ENCODE results near the gene ZBTB7C.

The ZBTB7C gene

GRCh38 chr18:48279312-48279711 lies 129.9 kb downstream of the ZBTB7C start:
- no peak for TF ChIP-seq YY1 (IDR thresholded peaks at IDR 0.05; ENCODE audit: insufficient read depth, insufficient read length)
- no peak for TF ChIP-seq ZNF274 (IDR thresholded peaks at IDR 0.05; ENCODE audit: low read depth, low read length)
- no peak for TF ChIP-seq SUZ12 (IDR thresholded peaks at IDR 0.05; ENCODE audit: extremely low read depth, insufficient read depth, insufficient read length)
- Histone ChIP-seq H3K4me1 (ENCODE audit: insufficient read depth, insufficient read length) (no peaks in the 10 kb centered on the region), H3K36me3 (ENCODE audit: insufficient read depth, insufficient read length, low read length) (no peaks in the 10 kb centered on the region), H3K9ac (ENCODE audit: insufficient read length, low read depth) (no peak overlapping the region), H3K27me3 (ENCODE audit: insufficient read depth, insufficient read length) (no peaks in the 10 kb centered on the region), H3K4me3 (ENCODE audit: insufficient read length, low read depth) (no peak overlapping the region), H3K9me3 (ENCODE audit: insufficient read depth, low read length) (no peaks in the 10 kb centered on the region)
- no peak for DNase-seq (ENCODE audit: low read depth, low spot score)

GRCh38 chr18:48278081-48278480 lies 131.1 kb downstream of the ZBTB7C start:
- no peak for DNase-seq (ENCODE audit: low read depth, low spot score)
- Histone ChIP-seq H3K36me3 (ENCODE audit: insufficient read depth, insufficient read length, low read length) (no peaks in the 10 kb centered on the region), H3K9me3 (ENCODE audit: insufficient read depth, low read length) (no peaks in the 10 kb centered on the region), H3K4me1 (ENCODE audit: insufficient read depth, insufficient read length) (no peaks in the 10 kb centered on the region), H3K4me3 (ENCODE audit: insufficient read length, low read depth) (no peak overlapping the region), H3K27me3 (ENCODE audit: insufficient read depth, insufficient read length) (no peaks in the 10 kb centered on the region), H3K9ac (ENCODE audit: insufficient read length, low read depth) (no peak overlapping the region)
- TF ChIP-seq SUZ12 (IDR thresholded peaks at IDR 0.05; ENCODE audit: extremely low read depth, insufficient read depth, insufficient read length), result no peak
- TF ChIP-seq YY1 (IDR thresholded peaks at IDR 0.05; ENCODE audit: insufficient read depth, insufficient read length), result no peak
- TF ChIP-seq ZNF274 (IDR thresholded peaks at IDR 0.05; ENCODE audit: low read depth, low read length), result no peak

- DNase-seq (ENCODE audit: low read depth, low spot score), result no peak
- TF ChIP-seq ZNF274 (IDR thresholded peaks at IDR 0.05; ENCODE audit: low read depth, low read length), result no peak
- Histone ChIP-seq H3K4me3 (ENCODE audit: insufficient read length, low read depth) (no peak overlapping the region), H3K27me3 (ENCODE audit: insufficient read depth, insufficient read length) (no peaks in the 10 kb centered on the region), H3K4me1 (ENCODE audit: insufficient read depth, insufficient read length) (no peaks in the 10 kb centered on the region), H3K36me3 (ENCODE audit: insufficient read depth, insufficient read length, low read length) (no peaks in the 10 kb centered on the region), H3K9ac (ENCODE audit: insufficient read length, low read depth) (no peak overlapping the region), H3K9me3 (ENCODE audit: insufficient read depth, low read length) (no peaks in the 10 kb centered on the region)
Measured at GRCh38 chr18:48274301-48274700, 134.9 kb downstream of the ZBTB7C start.

- TF ChIP-seq YY1 (IDR thresholded peaks at IDR 0.05; ENCODE audit: insufficient read depth, insufficient read length) (no peak), ZNF274 (IDR thresholded peaks at IDR 0.05; ENCODE audit: low read depth, low read length) (no peak), SUZ12 (IDR thresholded peaks at IDR 0.05; ENCODE audit: extremely low read depth, insufficient read depth, insufficient read length) (no peak)
- Histone ChIP-seq H3K36me3 (ENCODE audit: insufficient read depth, insufficient read length, low read length) (no peaks in the 10 kb centered on the region), H3K27me3 (ENCODE audit: insufficient read depth, insufficient read length) (no peaks in the 10 kb centered on the region), H3K4me3 (ENCODE audit: insufficient read length, low read depth) (no peak overlapping the region), H3K9ac (ENCODE audit: insufficient read length, low read depth) (no peak overlapping the region), H3K9me3 (ENCODE audit: insufficient read depth, low read length) (no peaks in the 10 kb centered on the region), H3K4me1 (ENCODE audit: insufficient read depth, insufficient read length) (no peaks in the 10 kb centered on the region)
- DNase-seq (ENCODE audit: low read depth, low spot score), result no peak
Measured at GRCh38 chr18:48270929-48271328, 138.3 kb downstream of the ZBTB7C start.

GRCh38 chr18:48265328-48265727 lies 143.9 kb downstream of the ZBTB7C start:
- H3K36me3 ChIP-seq (ENCODE audit: insufficient read depth, insufficient read length, low read length), result no peaks in the 10 kb centered on the region
- H3K9ac ChIP-seq (ENCODE audit: insufficient read length, low read depth), result no peak overlapping the region
- no peak for DNase-seq (ENCODE audit: low read depth, low spot score)
- no peaks in the 10 kb centered on the region for H3K27me3 ChIP-seq (ENCODE audit: insufficient read depth, insufficient read length)
- no peaks in the 10 kb centered on the region for H3K4me1 ChIP-seq (ENCODE audit: insufficient read depth, insufficient read length)
- TF ChIP-seq YY1 (IDR thresholded peaks at IDR 0.05; ENCODE audit: insufficient read depth, insufficient read length) (no peak), SUZ12 (IDR thresholded peaks at IDR 0.05; ENCODE audit: extremely low read depth, insufficient read depth, insufficient read length) (no peak), ZNF274 (IDR thresholded peaks at IDR 0.05; ENCODE audit: low read depth, low read length) (no peak)
- no peaks in the 10 kb centered on the region for H3K9me3 ChIP-seq (ENCODE audit: insufficient read depth, low read length)
- H3K4me3 ChIP-seq (ENCODE audit: insufficient read length, low read depth), result no peak overlapping the region

- H3K27me3 ChIP-seq (ENCODE audit: insufficient read depth, insufficient read length), result no peaks in the 10 kb centered on the region
- DNase-seq (ENCODE audit: low read depth, low spot score), result no peak
- H3K4me3 ChIP-seq (ENCODE audit: insufficient read length, low read depth), result no peak overlapping the region
- no peaks in the 10 kb centered on the region for H3K4me1 ChIP-seq (ENCODE audit: insufficient read depth, insufficient read length)
- H3K9ac ChIP-seq (ENCODE audit: insufficient read length, low read depth), result no peak overlapping the region
- no peaks in the 10 kb centered on the region for H3K9me3 ChIP-seq (ENCODE audit: insufficient read depth, low read length)
- TF ChIP-seq SUZ12 (IDR thresholded peaks at IDR 0.05; ENCODE audit: extremely low read depth, insufficient read depth, insufficient read length), result no peak
- no peak for TF ChIP-seq ZNF274 (IDR thresholded peaks at IDR 0.05; ENCODE audit: low read depth, low read length)
- no peak for TF ChIP-seq YY1 (IDR thresholded peaks at IDR 0.05; ENCODE audit: insufficient read depth, insufficient read length)
- no peaks in the 10 kb centered on the region for H3K36me3 ChIP-seq (ENCODE audit: insufficient read depth, insufficient read length, low read length)
Measured at GRCh38 chr18:48263914-48264902, 145.0 kb downstream of the ZBTB7C start.

- DNase-seq (ENCODE audit: low read depth, low spot score), result no peak
- H3K36me3 ChIP-seq (ENCODE audit: insufficient read depth, insufficient read length, low read length), result no peaks in the 10 kb centered on the region
- H3K4me1 ChIP-seq (ENCODE audit: insufficient read depth, insufficient read length), result no peaks in the 10 kb centered on the region
- no peaks in the 10 kb centered on the region for H3K9me3 ChIP-seq (ENCODE audit: insufficient read depth, low read length)
- TF ChIP-seq ZNF274 (IDR thresholded peaks at IDR 0.05; ENCODE audit: low read depth, low read length) (no peak), YY1 (IDR thresholded peaks at IDR 0.05; ENCODE audit: insufficient read depth, insufficient read length) (no peak), SUZ12 (IDR thresholded peaks at IDR 0.05; ENCODE audit: extremely low read depth, insufficient read depth, insufficient read length) (no peak)
- H3K4me3 ChIP-seq (ENCODE audit: insufficient read length, low read depth), result no peak overlapping the region
- no peaks in the 10 kb centered on the region for H3K27me3 ChIP-seq (ENCODE audit: insufficient read depth, insufficient read length)
- H3K9ac ChIP-seq (ENCODE audit: insufficient read length, low read depth), result no peak overlapping the region
Measured at GRCh38 chr18:48263192-48263853, 145.9 kb downstream of the ZBTB7C start.

Data from NT2/D1 (cell line).